Stimulated activated CD4-positive, alpha-beta T cell treated with anti-CD3 and anti-CD28 coated beads, TNF-alpha, amount 100 ng/mL, for 1 hour (primary cell): Measurements from ENCODE around the gene EIF2A.
"Not testable (repeated sequence)": the region's sequence is repeated elsewhere in the genome, so short reads cannot be mapped to it uniquely, and the experiment has no call there.

Experiments used
- DNase-seq, 3 donors: peaks; one replicate each; pipeline ENCODE4 v3.0.0-alpha.2; 2020; ENCODE audit warnings: low read depth in 3 of 3, low spot score in 1 of 3

EIF2A gene

GRCh38 chr3:150546226-150547044 lies at the start of gene EIF2A, which contains the start of gene SERP1:
EIF2A (plus strand) TSS chr3:150546787; CDS start chr3:150546803, 16 bp downstream.
SERP1 (minus strand) TSS chr3:150546496; CDS start chr3:150546135, 361 bp downstream.
- DNase-seq, result peak; percentile 96 to 99 (median 96)

GRCh38 chr3:150497956-150498355 lies 48.6 kb upstream of the EIF2A start:
- DNase-seq, result no peak

- DNase-seq, result not testable (repeated sequence)
Measured at GRCh38 chr3:150500960-150501359, 45.6 kb upstream of the EIF2A start.

- no peak for DNase-seq
Measured at GRCh38 chr3:150503402-150504099, 43.0 kb upstream of the EIF2A start.

GRCh38 chr3:150504483-150504882 lies 42.1 kb upstream of the EIF2A start:
- no peak for DNase-seq

- no peak for DNase-seq
Measured at GRCh38 chr3:150508401-150508800, 38.2 kb upstream of the EIF2A start.

GRCh38 chr3:150509780-150510179 lies 36.8 kb upstream of the EIF2A start:
- no peak for DNase-seq

- no peak for DNase-seq
Measured at GRCh38 chr3:150511122-150511821, 35.3 kb upstream of the EIF2A start.

- no peak for DNase-seq
Measured at GRCh38 chr3:150515210-150515609, 31.4 kb upstream of the EIF2A start.

GRCh38 chr3:150519026-150519425 lies 27.6 kb upstream of the EIF2A start:
- DNase-seq, result no peak

GRCh38 chr3:150520408-150520807 lies 26.2 kb upstream of the EIF2A start:
- DNase-seq, result no peak

- no peak for DNase-seq
Measured at GRCh38 chr3:150521463-150521862, 25.1 kb upstream of the EIF2A start.

GRCh38 chr3:150523538-150523937 lies 23.0 kb upstream of the EIF2A start:
- no peak for DNase-seq

- DNase-seq, result no peak
Measured at GRCh38 chr3:150527464-150528255, 18.9 kb upstream of the EIF2A start.

- DNase-seq, result no peak
Measured at GRCh38 chr3:150528354-150528797, 18.2 kb upstream of the EIF2A start.

GRCh38 chr3:150531775-150532174 lies 14.8 kb upstream of the EIF2A start:
- no peak for DNase-seq

GRCh38 chr3:150535204-150535603 lies 11.4 kb upstream of the EIF2A start:
- no peak for DNase-seq

- DNase-seq, result no peak
Measured at GRCh38 chr3:150538324-150539208, 8.0 kb upstream of the EIF2A start.

GRCh38 chr3:150540297-150540696 lies 6.3 kb upstream of the EIF2A start:
- DNase-seq, result no peak

GRCh38 chr3:150540991-150541390 lies 5.6 kb upstream of the EIF2A start:
- no peak for DNase-seq
